Skeletal muscle tissue (tissue), 4 donors: Measurements from ENCODE around the gene CAPS2. TPM values are rescaled to one million over a fixed set of nuclear protein-coding genes. Genes with fewer than 3 reads are reported as not detected.

Experiments used
- H3K27ac ChIP-seq: one replicate; pipeline ENCODE4 v1.7.0; 2013; ENCODE audit warnings: mild to moderate bottlenecking, low read depth, low read length, inconsistent platforms
- H3K27me3 ChIP-seq, 3 donors: one replicate each; pipeline ENCODE4 v1.7.0; 2013; ENCODE audit warnings: low read length in 3 of 3; ENCODE audit not compliant: control insufficient read depth in 3 of 3, insufficient read depth in 3 of 3
- H3K36me3 ChIP-seq, 3 donors: one replicate each; pipeline ENCODE4 v1.7.0; 2013; ENCODE audit warnings: low read length in 3 of 3; ENCODE audit not compliant: control insufficient read depth in 3 of 3, insufficient read depth in 3 of 3
- H3K4me1 ChIP-seq, 3 donors: one replicate each; pipeline ENCODE4 v1.7.0; 2013; ENCODE audit warnings: low read length in 3 of 3, mild to moderate bottlenecking in 3 of 3; ENCODE audit not compliant: control insufficient read depth in 3 of 3, insufficient read depth in 3 of 3
- H3K4me3 ChIP-seq, 3 donors: one replicate each; pipeline ENCODE4 v1.7.0; 2013; ENCODE audit warnings: low read length in 3 of 3
- H3K9ac ChIP-seq, 3 donors: one replicate each; pipeline ENCODE4 v1.7.0; 2013; ENCODE audit warnings: low read length in 3 of 3, mild to moderate bottlenecking in 3 of 3, moderate library complexity in 2 of 3, low read depth in 1 of 3
- H3K9me3 ChIP-seq, 3 donors: one replicate each; pipeline ENCODE4 v1.7.0; 2013; ENCODE audit warnings: low read length in 3 of 3; ENCODE audit not compliant: control insufficient read depth in 3 of 3
- total RNA-seq: library from RNA; depleted of rRNA; stranded (reverse); fragments of >200 nt; gene quantifications from one replicate; pipeline ENCODE4 v1.2.3, GENCODE V29; 2014
- donor health status: Osteomylitis.

Gene CAPS2
- total RNA-seq, 1 donor from 2014 or later = 6.8 TPM

DNA sequence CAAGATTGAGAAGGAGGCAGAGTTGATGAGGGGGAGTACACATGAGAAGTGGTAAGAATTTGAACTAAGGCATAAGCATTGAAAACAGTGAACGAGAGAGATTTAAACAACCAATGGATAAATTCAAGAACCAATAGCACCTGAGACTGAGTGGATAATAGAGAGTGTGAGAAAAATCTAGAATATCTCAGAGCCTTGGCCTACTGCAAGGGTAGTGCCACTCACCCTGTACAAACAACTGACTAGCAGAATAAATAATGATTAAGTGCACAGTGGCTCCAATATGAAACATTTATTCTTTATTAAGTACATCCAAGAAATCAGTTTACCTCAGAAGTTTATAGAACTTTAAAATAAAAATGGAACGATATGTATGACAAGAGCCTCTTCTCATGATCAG is 54.4 kb downstream of the CAPS2 start:
- H3K4me1 ChIP-seq = no peaks in the 10 kb centered on the region
- H3K9me3 ChIP-seq = no peaks in the 10 kb centered on the region
- no peaks in the 10 kb centered on the region for H3K36me3 ChIP-seq

DNA sequence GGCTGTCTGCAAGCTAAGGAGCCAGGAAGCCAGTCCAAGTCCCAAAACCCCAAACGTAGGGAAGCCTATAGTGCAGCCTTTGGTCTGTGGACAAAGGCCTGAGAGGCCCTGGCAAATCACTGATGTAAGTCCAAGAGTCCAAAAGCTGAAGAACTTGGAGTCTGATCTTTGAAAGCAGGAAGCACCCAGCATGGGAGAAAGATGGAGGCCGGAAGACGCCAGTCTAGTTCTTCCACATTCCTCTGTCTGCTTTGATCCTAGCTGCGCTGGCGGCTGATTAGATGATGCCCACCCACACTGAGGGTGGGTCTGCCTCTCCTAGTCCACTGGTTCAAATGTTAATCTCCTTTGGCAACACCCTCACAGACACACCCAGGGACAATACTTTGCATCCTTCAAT is 58.5 kb downstream of the CAPS2 start:
- H3K9ac ChIP-seq = no peak overlapping the region
- no peak overlapping the region for H3K27ac ChIP-seq
- no peaks in the 10 kb centered on the region for H3K4me1 ChIP-seq

More for the DNA sequence above, 54.4 kb downstream of the CAPS2 start:
- no peak overlapping the region for H3K27ac ChIP-seq
- no peaks in the 10 kb centered on the region for H3K27me3 ChIP-seq
- H3K4me3 ChIP-seq = no peak overlapping the region
- no peak overlapping the region for H3K9ac ChIP-seq

DNA sequence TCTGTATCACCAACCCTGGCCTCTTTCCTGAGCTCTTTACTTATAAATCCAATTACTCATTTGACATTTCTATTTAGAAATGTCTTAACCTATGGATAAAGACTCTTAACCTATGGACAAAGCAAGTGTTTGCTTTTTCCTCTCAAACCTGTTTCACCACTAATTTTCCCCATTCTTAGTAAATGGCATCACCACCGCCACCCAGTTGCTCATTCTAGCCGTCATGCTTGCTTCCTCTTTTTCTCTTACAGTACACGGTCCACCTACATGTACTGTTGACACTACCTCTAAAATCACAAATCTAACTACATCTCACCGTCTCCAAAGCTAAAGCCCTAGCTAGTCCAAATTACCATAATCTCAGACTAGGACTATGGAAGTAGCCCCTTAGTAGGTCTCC is 60.0 kb downstream of the CAPS2 start:
- Histone ChIP-seq H3K4me1 (no peaks in the 10 kb centered on the region), H3K36me3 (no peaks in the 10 kb centered on the region), H3K9ac (no peak overlapping the region), H3K27ac (no peak overlapping the region), H3K9me3 (peaks cover 0 to 2% (median 0%) of the 10 kb centered on the region in 3 donors), H3K27me3 (no peaks in the 10 kb centered on the region), H3K4me3 (no peak overlapping the region)

More for the DNA sequence above, 58.5 kb downstream of the CAPS2 start:
- Histone ChIP-seq H3K4me3 (no peak overlapping the region), H3K36me3 (no peaks in the 10 kb centered on the region), H3K9me3 (no peaks in the 10 kb centered on the region), H3K27me3 (no peaks in the 10 kb centered on the region)

DNA sequence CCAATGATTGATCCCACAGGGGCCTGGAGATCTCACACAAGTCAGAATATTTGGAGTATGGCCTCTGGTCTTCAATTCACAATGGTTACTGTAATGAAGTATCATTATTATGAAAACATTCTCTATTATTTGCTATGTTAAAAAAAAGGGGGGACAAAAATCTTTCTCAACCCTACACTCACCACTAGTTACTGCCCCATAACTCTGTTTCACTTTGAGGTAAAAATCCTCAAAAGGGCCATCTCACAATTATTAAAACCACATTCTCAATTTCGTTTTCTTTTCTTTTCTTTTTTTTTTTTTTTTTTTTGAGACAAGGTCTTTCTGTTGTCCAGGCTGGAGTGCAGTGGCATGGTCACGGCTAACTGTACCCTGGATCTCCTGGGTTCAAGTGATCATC is 60.9 kb downstream of the CAPS2 start:
- Histone ChIP-seq H3K9ac (no peak overlapping the region), H3K9me3 (peaks cover 0 to 2% (median 0%) of the 10 kb centered on the region in 3 donors), H3K27me3 (no peaks in the 10 kb centered on the region), H3K27ac (no peak overlapping the region), H3K36me3 (no peaks in the 10 kb centered on the region), H3K4me3 (no peak overlapping the region), H3K4me1 (no peaks in the 10 kb centered on the region)

DNA sequence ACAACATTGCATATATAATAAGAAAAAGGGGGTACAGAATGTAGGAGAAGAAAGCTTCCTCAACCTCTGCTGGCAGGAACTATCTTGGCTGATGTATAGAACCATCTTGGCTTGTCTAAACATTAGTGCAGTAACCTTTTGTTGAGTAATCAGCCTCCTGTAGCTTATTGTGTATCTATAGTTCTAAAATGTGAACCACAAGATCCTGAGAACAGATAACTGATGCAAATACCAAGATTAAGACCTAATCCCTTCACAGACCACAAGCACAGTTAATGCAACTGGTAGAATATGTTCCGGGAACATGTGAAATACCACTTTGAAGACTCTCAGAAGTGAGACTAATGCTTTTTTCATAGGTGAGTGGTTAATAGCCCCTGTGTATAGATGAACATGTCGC is 69.8 kb downstream of the CAPS2 start:
- Histone ChIP-seq H3K9ac (no peak overlapping the region), H3K27ac (no peak overlapping the region), H3K9me3 (no peaks in the 10 kb centered on the region), H3K4me1 (no peaks in the 10 kb centered on the region), H3K36me3 (no peaks in the 10 kb centered on the region), H3K27me3 (no peaks in the 10 kb centered on the region), H3K4me3 (no peak overlapping the region)

DNA sequence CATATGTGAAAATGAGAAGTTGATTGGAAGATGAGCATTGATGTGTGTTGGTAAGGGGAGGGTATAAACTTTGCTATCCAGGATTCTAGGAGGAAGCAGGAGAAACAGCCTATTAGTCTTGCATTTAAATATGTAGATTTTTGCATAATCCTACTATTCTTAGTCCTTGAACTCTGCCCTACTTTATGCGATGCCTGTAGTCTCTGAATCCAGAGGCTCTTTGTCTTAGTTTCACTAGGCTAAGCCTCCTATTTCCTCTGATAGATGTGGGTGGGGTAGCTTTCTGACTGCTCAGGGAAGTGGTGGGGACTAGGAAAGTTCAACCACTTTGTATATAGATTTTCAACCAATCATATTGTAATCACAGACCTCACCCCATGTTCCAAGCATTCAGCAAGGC is 71.0 kb downstream of the CAPS2 start:
- Histone ChIP-seq H3K9ac (no peak overlapping the region), H3K9me3 (no peaks in the 10 kb centered on the region), H3K27ac (no peak overlapping the region), H3K4me3 (no peak overlapping the region), H3K27me3 (no peaks in the 10 kb centered on the region), H3K36me3 (no peaks in the 10 kb centered on the region), H3K4me1 (no peaks in the 10 kb centered on the region)

DNA sequence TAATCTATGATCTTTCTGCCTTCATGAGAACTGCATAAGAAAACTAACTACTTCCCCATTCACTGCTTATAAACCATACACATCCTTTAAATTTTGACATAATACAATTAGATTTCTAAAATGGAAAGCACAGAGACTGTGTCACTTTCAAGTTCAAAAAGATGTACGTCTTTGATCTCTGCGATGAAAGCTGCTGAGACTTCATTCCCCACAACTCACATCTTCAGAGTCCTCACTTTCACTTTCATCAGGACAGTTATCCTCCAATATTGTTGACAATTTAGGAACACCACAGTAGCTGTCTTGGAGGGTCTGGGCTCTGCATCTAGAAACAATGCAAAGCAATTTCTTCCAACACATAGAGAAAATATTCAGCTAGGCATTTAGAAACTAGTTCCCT is 72.6 kb downstream of the CAPS2 start:
- no peaks in the 10 kb centered on the region for H3K27me3 ChIP-seq
- H3K9ac ChIP-seq = no peak overlapping the region
- no peaks in the 10 kb centered on the region for H3K9me3 ChIP-seq
- H3K4me3 ChIP-seq = no peak overlapping the region
- H3K4me1 ChIP-seq = no peaks in the 10 kb centered on the region
- H3K27ac ChIP-seq = no peak overlapping the region
- H3K36me3 ChIP-seq = no peaks in the 10 kb centered on the region

DNA sequence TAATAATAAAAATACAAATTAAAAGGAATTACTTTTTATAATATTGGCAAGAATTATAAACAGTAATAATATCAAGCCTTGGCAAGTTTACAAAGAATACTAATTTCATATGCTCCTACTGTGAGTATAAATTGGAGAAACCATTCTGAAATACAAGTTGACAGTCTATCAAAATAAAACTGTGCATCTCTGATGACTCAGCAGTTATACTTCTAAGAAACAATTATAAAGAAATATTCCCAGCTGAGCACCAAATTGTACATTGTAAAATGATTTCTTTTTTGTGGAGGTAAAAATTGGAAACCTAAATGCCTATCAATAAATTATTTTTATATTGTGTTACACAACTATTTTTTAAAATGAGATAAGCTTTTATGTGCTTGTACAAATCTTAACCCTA is 85.0 kb downstream of the CAPS2 start:
- Histone ChIP-seq H3K27me3 (no peaks in the 10 kb centered on the region), H3K4me3 (no peak overlapping the region), H3K27ac (no peak overlapping the region), H3K9me3 (no peaks in the 10 kb centered on the region), H3K4me1 (no peaks in the 10 kb centered on the region), H3K36me3 (no peaks in the 10 kb centered on the region), H3K9ac (no peak overlapping the region)

DNA sequence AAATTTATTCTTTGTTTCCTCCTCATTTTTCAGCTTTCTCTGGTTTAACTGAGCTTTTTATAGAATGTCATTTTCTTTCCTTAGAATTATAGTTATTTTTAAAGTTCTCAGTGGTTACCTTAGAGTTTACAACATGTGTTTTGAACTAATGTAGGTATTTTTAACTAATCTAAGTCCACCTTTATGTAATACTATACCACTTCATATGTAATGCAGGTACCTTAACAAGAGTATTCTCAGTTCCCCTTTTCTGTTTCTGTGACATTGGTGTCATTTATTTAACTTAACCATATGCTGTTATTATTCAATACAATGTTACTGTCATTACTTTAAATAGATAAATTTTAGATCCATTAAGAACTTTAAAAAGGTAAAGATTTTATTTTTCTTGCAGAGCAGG is 90.1 kb downstream of the CAPS2 start:
- no peak overlapping the region for H3K27ac ChIP-seq
- H3K4me1 ChIP-seq = no peaks in the 10 kb centered on the region
- H3K27me3 ChIP-seq = no peaks in the 10 kb centered on the region
- H3K9me3 ChIP-seq = no peaks in the 10 kb centered on the region
- no peak overlapping the region for H3K4me3 ChIP-seq
- no peaks in the 10 kb centered on the region for H3K36me3 ChIP-seq
- no peak overlapping the region for H3K9ac ChIP-seq

DNA sequence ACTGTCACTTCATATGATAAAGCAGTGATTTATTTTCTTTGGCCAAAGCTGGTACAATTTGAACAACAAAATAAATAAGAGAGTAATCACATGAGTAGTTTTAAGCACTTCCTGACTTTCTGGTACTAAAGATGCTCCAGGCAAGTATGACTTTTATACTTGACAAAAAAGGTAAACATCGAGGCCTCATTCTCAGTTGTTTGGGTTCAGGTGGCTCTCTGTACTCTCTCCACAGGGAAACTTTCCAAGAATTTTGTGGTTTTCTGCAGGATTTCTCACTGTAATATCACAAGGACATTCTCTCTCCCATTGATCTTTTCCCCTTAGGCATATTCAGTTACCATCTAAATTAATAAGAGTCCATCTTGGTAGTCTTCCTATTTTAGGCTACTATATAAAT is 93.9 kb downstream of the CAPS2 start:
- H3K36me3 ChIP-seq = no peaks in the 10 kb centered on the region
- H3K4me3 ChIP-seq = no peak overlapping the region
- H3K27me3 ChIP-seq = no peaks in the 10 kb centered on the region
- H3K9ac ChIP-seq = no peak overlapping the region
- H3K9me3 ChIP-seq = peaks cover 0 to 4% (median 0%) of the 10 kb centered on the region in 3 donors
- no peak overlapping the region for H3K27ac ChIP-seq
- H3K4me1 ChIP-seq = no peaks in the 10 kb centered on the region

DNA sequence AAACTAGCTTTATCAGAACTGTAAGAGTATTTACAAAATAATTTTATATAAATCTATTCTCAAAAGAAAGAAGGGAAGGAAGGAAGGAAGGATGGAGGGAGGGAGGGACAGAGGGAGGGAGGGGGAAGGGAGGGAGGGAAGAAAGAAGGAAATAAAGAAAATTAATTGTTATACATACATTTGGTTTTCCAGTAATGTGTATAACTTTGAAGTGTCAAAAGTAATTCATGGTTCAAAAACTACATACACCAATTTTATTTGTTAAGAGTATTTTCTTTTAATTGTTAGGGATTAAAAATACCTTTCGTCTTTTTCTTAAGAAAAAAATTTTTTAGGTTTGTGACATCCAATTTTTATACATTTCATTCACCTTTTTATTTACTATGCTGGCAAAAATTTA is 103.0 kb downstream of the CAPS2 start:
- Histone ChIP-seq H3K4me3 (no peak overlapping the region), H3K27me3 (no peaks in the 10 kb centered on the region), H3K9ac (no peak overlapping the region), H3K9me3 (peaks cover 0 to 3% (median 0%) of the 10 kb centered on the region in 3 donors), H3K36me3 (no peaks in the 10 kb centered on the region), H3K4me1 (no peaks in the 10 kb centered on the region), H3K27ac (no peak overlapping the region)
